HG03521 (cell line): ENCODE results near the gene PNLIPRP1.

Experiments used
- ATAC-seq: cut with Tn5 transposase; IDR thresholded peaks from one replicate; pipeline ENCODE4 v1.9.1; 2021; ENCODE audit warnings: mild to moderate bottlenecking, moderate library complexity; ENCODE audit not compliant: unreplicated experiment

The PNLIPRP1 gene

GRCh38 chr10:116598329-116598728, 7.6 kb downstream of the PNLIPRP1 start:
- no peak for ATAC-seq

GRCh38 chr10:116599991-116600390, 9.2 kb downstream of the PNLIPRP1 start:
- no peak for ATAC-seq

- no peak for ATAC-seq
Measured at GRCh38 chr10:116602648-116603400, 12.1 kb downstream of the PNLIPRP1 start.

GRCh38 chr10:116606061-116606483, 15.3 kb downstream of the PNLIPRP1 start:
- ATAC-seq, result no peak

- ATAC-seq, result no peak
Measured at GRCh38 chr10:116607336-116607735, 16.6 kb downstream of the PNLIPRP1 start.

- no peak for ATAC-seq
Measured at GRCh38 chr10:116608686-116609594, 18.2 kb downstream of the PNLIPRP1 start.

GRCh38 chr10:116610443-116611152, 19.8 kb downstream of the PNLIPRP1 start:
- no peak for ATAC-seq

GRCh38 chr10:116611153-116611545, 20.4 kb downstream of the PNLIPRP1 start:
- no peak for ATAC-seq

- no peak for ATAC-seq
Measured at GRCh38 chr10:116612107-116612769, 21.5 kb downstream of the PNLIPRP1 start.

GRCh38 chr10:116613471-116613870, 22.7 kb downstream of the PNLIPRP1 start:
- ATAC-seq, result no peak

- no peak for ATAC-seq
Measured at GRCh38 chr10:116614796-116615195, 24.0 kb downstream of the PNLIPRP1 start.

- no peak for ATAC-seq
Measured at GRCh38 chr10:116615199-116615776, 24.5 kb downstream of the PNLIPRP1 start.

GRCh38 chr10:116620423-116621400, 30.0 kb downstream of the PNLIPRP1 start, which contains the start of gene PNLIPRP2:
TSS of gene PNLIPRP2 (plus strand) at chr10:116620953.
- ATAC-seq, result no peak

GRCh38 chr10:116621476-116621875, 30.7 kb downstream of the PNLIPRP1 start:
- no peak for ATAC-seq

GRCh38 chr10:116621934-116622655, 31.3 kb downstream of the PNLIPRP1 start:
- no peak for ATAC-seq

GRCh38 chr10:116625845-116626244, 35.1 kb downstream of the PNLIPRP1 start:
- ATAC-seq, result no peak

- no peak for ATAC-seq
Measured at GRCh38 chr10:116626815-116627214, 36.1 kb downstream of the PNLIPRP1 start.

GRCh38 chr10:116627386-116627933, 36.7 kb downstream of the PNLIPRP1 start:
- ATAC-seq, result no peak
